ENCODE measurements around the gene ZNF236.

The ZNF236 gene

GRCh38 chr18:76956648-76957047, 134.3 kb downstream of the ZNF236 start:
- TF ChIP-seq CTCF (IDR thresholded peaks at IDR 0.05; ENCODE audit: control insufficient read depth, extremely low read depth, insufficient read depth): no peak
- no peak overlapping the region for H3K4me3 ChIP-seq (ENCODE audit: low read depth, low read length)
- DNase-seq (ENCODE audit: low read depth): no peak

- no peak overlapping the region for H3K4me3 ChIP-seq (ENCODE audit: low read depth, low read length)
- no peak for TF ChIP-seq CTCF (IDR thresholded peaks at IDR 0.05; ENCODE audit: control insufficient read depth, extremely low read depth, insufficient read depth)
- no peak for DNase-seq (ENCODE audit: low read depth)
Observed at GRCh38 chr18:76957384-76958355, 135.3 kb downstream of the ZNF236 start.

GRCh38 chr18:76958692-76959341, 136.5 kb downstream of the ZNF236 start:
- no peak for TF ChIP-seq CTCF (IDR thresholded peaks at IDR 0.05; ENCODE audit: control insufficient read depth, extremely low read depth, insufficient read depth)
- no peak overlapping the region for H3K4me3 ChIP-seq (ENCODE audit: low read depth, low read length)
- DNase-seq (ENCODE audit: low read depth): peak; percentile 65

- no peak overlapping the region for H3K4me3 ChIP-seq (ENCODE audit: low read depth, low read length)
Observed at GRCh38 chr18:76959605-76960004, 137.2 kb downstream of the ZNF236 start.

GRCh38 chr18:76960528-76961035, 138.2 kb downstream of the ZNF236 start:
- no peak for TF ChIP-seq CTCF (IDR thresholded peaks at IDR 0.05; ENCODE audit: control insufficient read depth, extremely low read depth, insufficient read depth)
- H3K4me3 ChIP-seq (ENCODE audit: low read depth, low read length): no peak overlapping the region

More at GRCh38 chr18:76959605-76960004, 137.2 kb downstream of the ZNF236 start:
- TF ChIP-seq CTCF (IDR thresholded peaks at IDR 0.05; ENCODE audit: control insufficient read depth, extremely low read depth, insufficient read depth): no peak
- DNase-seq (ENCODE audit: low read depth): no peak

GRCh38 chr18:76962851-76963250, 140.5 kb downstream of the ZNF236 start:
- TF ChIP-seq CTCF (IDR thresholded peaks at IDR 0.05; ENCODE audit: control insufficient read depth, extremely low read depth, insufficient read depth): no peak
- no peak overlapping the region for H3K4me3 ChIP-seq (ENCODE audit: low read depth, low read length)
- no peak for DNase-seq (ENCODE audit: low read depth)

More at GRCh38 chr18:76960528-76961035, 138.2 kb downstream of the ZNF236 start:
- no peak for DNase-seq (ENCODE audit: low read depth)

Measured in LNCaP clone FGC (cell line).